Measurements from ENCODE around the gene HS6ST1.

The HS6ST1 gene

DNA sequence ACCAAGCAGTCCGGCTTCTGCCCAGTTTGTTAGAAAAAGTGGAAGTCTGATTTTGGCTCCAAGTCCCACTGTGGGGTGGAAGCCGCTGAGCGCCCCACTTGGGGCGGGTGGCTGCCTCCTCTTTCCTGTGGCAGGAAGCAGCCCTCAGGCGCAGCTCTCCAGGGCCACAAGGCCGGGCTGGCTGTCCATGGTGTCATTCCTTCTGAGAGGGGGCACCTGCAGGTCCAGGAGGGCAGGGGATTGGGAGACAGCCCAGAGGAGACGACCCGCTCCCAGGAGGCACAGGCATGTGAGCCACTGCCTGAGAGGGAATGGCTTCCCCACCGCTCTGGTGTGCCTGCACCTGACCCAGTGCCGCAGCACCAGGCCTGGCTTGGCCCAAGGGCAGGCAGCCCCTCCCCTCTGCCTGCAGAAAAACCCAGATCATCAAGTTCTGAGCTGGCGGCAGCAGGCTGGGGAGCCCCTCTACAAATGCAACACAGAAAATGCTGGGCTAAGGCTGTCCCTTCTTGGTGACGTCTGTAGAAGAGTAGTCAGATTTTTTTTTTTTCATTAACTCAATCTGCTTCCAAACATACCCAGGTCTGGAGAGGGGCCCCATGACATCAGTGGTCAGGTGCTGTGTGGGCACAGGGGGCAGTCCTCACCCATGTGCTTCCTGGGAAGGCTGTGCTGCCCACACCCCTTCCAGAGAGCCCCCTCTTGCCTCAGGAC, 38.4 kb downstream of the HS6ST1 start:
- H3K27ac ChIP-seq (ENCODE audit: extremely low read depth, low read depth, low read length), result no peak overlapping the region
- POLR2A ChIA-PET, result no interaction called here
- H3K4me1 ChIP-seq (ENCODE audit: control insufficient read depth, insufficient read depth, low read length), result no peaks in the 10 kb centered on the region
- peaks cover 0 to 27% of the 10 kb centered on the region in 2 experiments; a peak in 2 of 3 replicates for H3K36me3 ChIP-seq (ENCODE audit: control insufficient read depth in 2 of 2, insufficient read depth in 1 of 2, low read length in 2 of 2)
- no peaks in the 10 kb centered on the region for H3K9me3 ChIP-seq (ENCODE audit: control insufficient read depth, insufficient read depth, low read depth, low read length)
- H3K4me3 ChIP-seq (ENCODE audit: low read depth, low read length), result no peak overlapping the region
- CTCF ChIA-PET, result no interaction called here
- TF ChIP-seq SP7 (tag by site-specific recombination; IDR thresholded peaks at IDR 0.05), result no peak
- TF ChIP-seq ZNF341 (tag by site-specific recombination; IDR thresholded peaks at IDR 0.05; ENCODE audit: low read depth), result no peak
- TF ChIP-seq ZNF2 (tag by site-specific recombination; IDR thresholded peaks at IDR 0.05), result no peak
- TF ChIP-seq ZSCAN23 (tag by site-specific recombination; IDR thresholded peaks at IDR 0.05), result no peak
- TF ChIP-seq ZNF350 (tag by site-specific recombination; IDR thresholded peaks at IDR 0.05), result no peak
- TF ChIP-seq ZNF426 (tag by site-specific recombination; IDR thresholded peaks at IDR 0.05), result no peak
- no peak for TF ChIP-seq ZNF202 (tag by site-specific recombination; IDR thresholded peaks at IDR 0.05; ENCODE audit: borderline replicate concordance)
- TF ChIP-seq, protein P1, sequence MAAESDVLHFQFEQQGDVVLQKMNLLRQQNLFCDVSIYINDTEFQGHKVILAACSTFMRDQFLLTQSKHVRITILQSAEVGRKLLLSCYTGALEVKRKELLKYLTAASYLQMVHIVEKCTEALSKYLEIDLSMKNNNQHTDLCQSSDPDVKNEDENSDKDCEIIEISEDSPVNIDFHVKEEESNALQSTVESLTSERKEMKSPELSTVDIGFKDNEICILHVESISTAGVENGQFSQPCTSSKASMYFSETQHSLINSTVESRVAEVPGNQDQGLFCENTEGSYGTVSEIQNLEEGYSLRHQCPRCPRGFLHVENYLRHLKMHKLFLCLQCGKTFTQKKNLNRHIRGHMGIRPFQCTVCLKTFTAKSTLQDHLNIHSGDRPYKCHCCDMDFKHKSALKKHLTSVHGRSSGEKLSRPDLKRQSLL (tag by site-specific recombination; IDR thresholded peaks at IDR 0.05), result no peak
- TF ChIP-seq, protein P2, sequence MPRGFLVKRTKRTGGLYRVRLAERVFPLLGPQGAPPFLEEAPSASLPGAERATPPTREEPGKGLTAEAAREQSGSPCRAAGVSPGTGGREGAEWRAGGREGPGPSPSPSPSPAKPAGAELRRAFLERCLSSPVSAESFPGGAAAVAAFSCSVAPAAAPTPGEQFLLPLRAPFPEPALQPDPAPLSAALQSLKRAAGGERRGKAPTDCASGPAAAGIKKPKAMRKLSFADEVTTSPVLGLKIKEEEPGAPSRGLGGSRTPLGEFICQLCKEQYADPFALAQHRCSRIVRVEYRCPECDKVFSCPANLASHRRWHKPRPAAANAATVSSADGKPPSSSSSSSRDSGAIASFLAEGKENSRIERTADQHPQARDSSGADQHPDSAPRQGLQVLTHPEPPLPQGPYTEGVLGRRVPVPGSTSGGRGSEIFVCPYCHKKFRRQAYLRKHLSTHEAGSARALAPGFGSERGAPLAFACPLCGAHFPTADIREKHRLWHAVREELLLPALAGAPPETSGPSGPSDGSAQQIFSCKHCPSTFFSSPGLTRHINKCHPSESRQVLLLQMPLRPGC (tag by site-specific recombination; IDR thresholded peaks at IDR 0.05), result no peak
- TF ChIP-seq SP2 (tag by site-specific recombination; IDR thresholded peaks at IDR 0.05), result no peak
- TF ChIP-seq ZEB2 (tag by site-specific recombination; IDR thresholded peaks at IDR 0.05), result no peak
- no peak for TF ChIP-seq ZNF292 (tag by site-specific recombination; IDR thresholded peaks at IDR 0.05; ENCODE audit: borderline replicate concordance, low read depth)
- no peak for TF ChIP-seq ZNF660 (tag by site-specific recombination; IDR thresholded peaks at IDR 0.05)

DNA sequence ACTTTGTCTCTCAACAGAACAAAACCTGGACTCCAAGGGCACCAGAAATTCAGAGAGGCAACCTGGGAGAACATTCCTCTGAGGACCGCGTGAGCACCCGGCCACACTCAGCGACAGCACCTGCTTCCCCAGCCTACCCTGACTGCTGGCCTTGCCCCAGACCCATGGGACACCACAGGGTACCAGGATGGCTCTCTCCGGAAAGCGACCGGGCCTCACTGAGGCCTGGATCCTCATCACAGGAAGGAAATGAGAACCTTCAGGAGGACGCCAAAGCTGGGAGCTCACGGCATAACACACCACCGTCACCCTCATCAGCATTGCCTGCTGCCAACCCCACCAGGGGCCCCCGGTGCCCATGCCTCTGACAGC, 38.9 kb downstream of the HS6ST1 start:
- no peak overlapping the region for H3K4me3 ChIP-seq (ENCODE audit: low read depth, low read length)
- H3K4me1 ChIP-seq (ENCODE audit: control insufficient read depth, insufficient read depth, low read length), result no peaks in the 10 kb centered on the region
- no peaks in the 10 kb centered on the region for H3K9me3 ChIP-seq (ENCODE audit: control insufficient read depth, insufficient read depth, low read depth, low read length)
- H3K27ac ChIP-seq (ENCODE audit: extremely low read depth, low read depth, low read length), result no peak overlapping the region
- TF ChIP-seq ZBTB20 (tag by site-specific recombination; IDR thresholded peaks at IDR 0.05), result no peak
- TF ChIP-seq SP2 (tag by site-specific recombination; IDR thresholded peaks at IDR 0.05), result no peak
- no peak for TF ChIP-seq ZNF544 (tag by site-specific recombination; IDR thresholded peaks at IDR 0.05)
- TF ChIP-seq ZNF830 (tag by site-specific recombination; IDR thresholded peaks at IDR 0.05; ENCODE audit: low read depth), result no peak
- no peak for TF ChIP-seq ZNF24 (tag by site-specific recombination; IDR thresholded peaks at IDR 0.05)
- TF ChIP-seq KLF7 (tag by site-specific recombination; IDR thresholded peaks at IDR 0.05; ENCODE audit: borderline replicate concordance), result no peak
- no peak for TF ChIP-seq MYNN (tag by site-specific recombination; IDR thresholded peaks at IDR 0.05; ENCODE audit: borderline replicate concordance)
- TF ChIP-seq ZNF558 (tag by site-specific recombination; IDR thresholded peaks at IDR 0.05), result no peak
- no peak for TF ChIP-seq ZNF843 (tag by site-specific recombination; IDR thresholded peaks at IDR 0.05)
- TF ChIP-seq ZNF514 (tag by site-specific recombination; IDR thresholded peaks at IDR 0.05), result no peak
- no peak for TF ChIP-seq ZNF654 (tag by site-specific recombination; IDR thresholded peaks at IDR 0.05; ENCODE audit: low read depth)
- TF ChIP-seq ZNF37A (tag by site-specific recombination; IDR thresholded peaks at IDR 0.05), result no peak
- TF ChIP-seq HOXC10 (CRISPR knock-in tag; IDR thresholded peaks at IDR 0.05), result no peak
- TF ChIP-seq ZNF324 (tag by site-specific recombination; IDR thresholded peaks at IDR 0.05), result no peak
- no peak for TF ChIP-seq ZNF426 (tag by site-specific recombination; IDR thresholded peaks at IDR 0.05)
- TF ChIP-seq, protein P3, sequence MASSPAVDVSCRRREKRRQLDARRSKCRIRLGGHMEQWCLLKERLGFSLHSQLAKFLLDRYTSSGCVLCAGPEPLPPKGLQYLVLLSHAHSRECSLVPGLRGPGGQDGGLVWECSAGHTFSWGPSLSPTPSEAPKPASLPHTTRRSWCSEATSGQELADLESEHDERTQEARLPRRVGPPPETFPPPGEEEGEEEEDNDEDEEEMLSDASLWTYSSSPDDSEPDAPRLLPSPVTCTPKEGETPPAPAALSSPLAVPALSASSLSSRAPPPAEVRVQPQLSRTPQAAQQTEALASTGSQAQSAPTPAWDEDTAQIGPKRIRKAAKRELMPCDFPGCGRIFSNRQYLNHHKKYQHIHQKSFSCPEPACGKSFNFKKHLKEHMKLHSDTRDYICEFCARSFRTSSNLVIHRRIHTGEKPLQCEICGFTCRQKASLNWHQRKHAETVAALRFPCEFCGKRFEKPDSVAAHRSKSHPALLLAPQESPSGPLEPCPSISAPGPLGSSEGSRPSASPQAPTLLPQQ (tag by site-specific recombination; IDR thresholded peaks at IDR 0.05), result no peak
- TF ChIP-seq ZNF266 (tag by site-specific recombination; IDR thresholded peaks at IDR 0.05; ENCODE audit: low read depth), result no peak
- TF ChIP-seq, protein P4, sequence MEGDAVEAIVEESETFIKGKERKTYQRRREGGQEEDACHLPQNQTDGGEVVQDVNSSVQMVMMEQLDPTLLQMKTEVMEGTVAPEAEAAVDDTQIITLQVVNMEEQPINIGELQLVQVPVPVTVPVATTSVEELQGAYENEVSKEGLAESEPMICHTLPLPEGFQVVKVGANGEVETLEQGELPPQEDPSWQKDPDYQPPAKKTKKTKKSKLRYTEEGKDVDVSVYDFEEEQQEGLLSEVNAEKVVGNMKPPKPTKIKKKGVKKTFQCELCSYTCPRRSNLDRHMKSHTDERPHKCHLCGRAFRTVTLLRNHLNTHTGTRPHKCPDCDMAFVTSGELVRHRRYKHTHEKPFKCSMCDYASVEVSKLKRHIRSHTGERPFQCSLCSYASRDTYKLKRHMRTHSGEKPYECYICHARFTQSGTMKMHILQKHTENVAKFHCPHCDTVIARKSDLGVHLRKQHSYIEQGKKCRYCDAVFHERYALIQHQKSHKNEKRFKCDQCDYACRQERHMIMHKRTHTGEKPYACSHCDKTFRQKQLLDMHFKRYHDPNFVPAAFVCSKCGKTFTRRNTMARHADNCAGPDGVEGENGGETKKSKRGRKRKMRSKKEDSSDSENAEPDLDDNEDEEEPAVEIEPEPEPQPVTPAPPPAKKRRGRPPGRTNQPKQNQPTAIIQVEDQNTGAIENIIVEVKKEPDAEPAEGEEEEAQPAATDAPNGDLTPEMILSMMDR (tag by site-specific recombination; IDR thresholded peaks at IDR 0.05), result no peak
- peaks cover 0 to 31% of the 10 kb centered on the region in 2 experiments; a peak in 2 of 3 replicates for H3K36me3 ChIP-seq (ENCODE audit: control insufficient read depth in 2 of 2, insufficient read depth in 1 of 2, low read length in 2 of 2)
- CTCF ChIA-PET, result no interaction called here
- POLR2A ChIA-PET, result no interaction called here
